K562 (cell line): Measurements from ENCODE around the gene ARHGAP24. TPM values are rescaled to one million over a fixed set of nuclear protein-coding genes. Genes with fewer than 3 reads are reported as not detected.

Experiments used
- ATAC-seq: fragments of 200-7000 bp; cut with Tn5 transposase; 3 replicates; pipeline ENCODE4 v1.9.1; 2020; ENCODE audit warnings: moderate library complexity
- BruUV-seq: library from RNA; stranded (reverse); fragments of 400-500 nt; replicated peaks from 2 replicates; lab custom pipeline; 2021; lab: Mats Ljungman, UMichigan
- CTCF ChIA-PET: fragments of 300-600 bp; formaldehyde crosslinking; extraction: SDS; loops from one replicate; lab custom pipeline; 2021; ENCODE audit warnings: low intra/inter-chr PET ratio; lab: Yijun Ruan, JAX
- POLR2A ChIA-PET: fragments of 300-600, 350-650 bp; sonication (Branson Sonifier 250); formaldehyde crosslinking; extraction: SDS; loops from one replicate; lab custom pipeline; 2021; ENCODE audit warnings: antibody characterized with exemption, inconsistent platforms; lab: Yijun Ruan, JAX
- DNase-seq, 4 experiments: peaks; one replicate each; pipeline versions ENCODE4 v3.0.0 to v3.0.0-alpha.2; 2011 to 2018; ENCODE audit warnings: low spot score in 3 of 4, mixed read lengths in 3 of 4; ENCODE audit errors: extremely low read depth in 1 of 4
- FAIRE-seq: peaks from 2 replicates; lab custom pipeline; 2011; peaks lifted over from hg19 to GRCh38; lab: Jason Lieb, UNC
- H2AFZ ChIP-seq: 2 replicates; pipeline ENCODE4 v1.6.0; 2011; ENCODE audit warnings: low read depth, low read length, control low read depth, inconsistent platforms
- H3K27ac ChIP-seq: fragments of 200-600 bp; 3 replicates; pipeline ENCODE4 v1.8.0; 2011; ENCODE audit warnings: low read depth, mild to moderate bottlenecking, control low read depth, inconsistent platforms, low read length, moderate library complexity, mixed read lengths; ENCODE audit errors: extremely low read depth
- H3K27me3 ChIP-seq, 2 experiments: fragments of 300-600 bp in 1 of 2; 2 replicates in 1 of 2; 3 replicates in 1 of 2; pipeline versions ENCODE4 v1.6.0 to v1.8.0; 2011; ENCODE audit warnings: inconsistent platforms in 2 of 2, low read length in 2 of 2, mild to moderate bottlenecking in 1 of 2, mixed read lengths in 1 of 2, moderate library complexity in 1 of 2; ENCODE audit not compliant: control insufficient read depth in 2 of 2, insufficient read depth in 2 of 2
- H3K36me3 ChIP-seq: fragments of 300-600 bp; 3 replicates; pipeline ENCODE4 v1.8.0; 2011; ENCODE audit warnings: mild to moderate bottlenecking, low read length, inconsistent platforms; ENCODE audit not compliant: control insufficient read depth, insufficient read depth
- H3K4me1 ChIP-seq, 2 experiments: fragments of 200-600 bp in 1 of 2; replicated peaks in 1 of 2; 2 replicates in 1 of 2; 3 replicates in 1 of 2; pipeline versions ENCODE4 v1.5.1 to v1.8.0; 2011; ENCODE audit warnings: inconsistent platforms in 2 of 2, low read length in 2 of 2, mild to moderate bottlenecking in 1 of 2, mixed read lengths in 1 of 2, moderate library complexity in 1 of 2; ENCODE audit not compliant: control insufficient read depth in 2 of 2, insufficient read depth in 2 of 2
- H3K4me2 ChIP-seq: 2 replicates; pipeline ENCODE4 v1.6.1; 2011; ENCODE audit warnings: low read length, control low read depth, inconsistent platforms, mixed read lengths; ENCODE audit not compliant: insufficient read depth
- H3K4me3 ChIP-seq: fragments of 200-600 bp; sonication (generic), shearing (Covaris generic); 2 replicates; pipeline ENCODE4 v1.5.1; 2016; ENCODE audit warnings: control low read depth, inconsistent platforms
- H3K79me2 ChIP-seq: fragments of 200-600 bp; 3 replicates; pipeline ENCODE4 v1.8.0; 2011; ENCODE audit warnings: low read length, inconsistent platforms; ENCODE audit not compliant: control insufficient read depth, insufficient read depth
- H3K9ac ChIP-seq, 2 experiments: 2 replicates each; pipeline versions ENCODE4 v1.6.0 to v1.6.1; 2011; ENCODE audit warnings: low read depth in 2 of 2, low read length in 2 of 2, control low read depth in 1 of 2, inconsistent platforms in 1 of 2, mild to moderate bottlenecking in 1 of 2, mixed read lengths in 1 of 2; ENCODE audit not compliant: insufficient read depth in 1 of 2
- H3K9me1 ChIP-seq: one replicate; pipeline ENCODE4 v1.6.0; 2011; ENCODE audit warnings: inconsistent platforms, mild to moderate bottlenecking, low read length, moderate library complexity; ENCODE audit not compliant: control insufficient read depth, insufficient read depth
- H3K9me3 ChIP-seq: replicated peaks from 2 replicates; pipeline ENCODE4 v1.5.1; 2011; ENCODE audit warnings: low read depth, low read length, inconsistent platforms; ENCODE audit not compliant: control insufficient read depth, insufficient read depth
- H4K20me1 ChIP-seq: replicated peaks from 2 replicates; pipeline ENCODE4 v1.6.1; 2011; ENCODE audit warnings: low read length, inconsistent platforms, mixed read lengths; ENCODE audit not compliant: control insufficient read depth, insufficient read depth
- CSDE1 ChIP-seq, 2 experiments: fragments of 450-650 bp; IDR thresholded peaks; 2 replicates each; pipeline ENCODE4 v1.6.1; 2016; ENCODE audit warnings: mild to moderate bottlenecking in 1 of 2
- ETV1 ChIP-seq: fragments of 450-650 bp; conservative IDR thresholded peaks from 2 replicates; pipeline ENCODE4 v1.6.1; 2016; ENCODE audit warnings: missing genetic modification characterization, control low read depth, low read depth, missing compliant biosample characterization
- FOXA1 ChIP-seq: fragments of 450-650 bp; IDR thresholded peaks from 2 replicates; pipeline ENCODE4 v1.6.1; 2016; ENCODE audit warnings: mild to moderate bottlenecking, borderline replicate concordance
- NKRF ChIP-seq: fragments of 450-650 bp; IDR thresholded peaks from 2 replicates; pipeline ENCODE4 v1.6.1; 2016; ENCODE audit warnings: borderline replicate concordance
- RAD21 ChIP-seq, 2 experiments: fragments of 250-450 bp in 1 of 2; fragments of 450-650 bp in 1 of 2; sonication (Bioruptor Pico) in 1 of 2; formaldehyde crosslinking in 1 of 2; IDR thresholded peaks in 1 of 2; conservative IDR thresholded peaks in 1 of 2; 2 replicates each; pipeline versions ENCODE4 v1.4.0 to v1.8.0; 2020 to 2022; ENCODE audit warnings: mild to moderate bottlenecking in 2 of 2, moderate library complexity in 1 of 2
- ZC3H11A ChIP-seq: IDR thresholded peaks from 2 replicates; pipeline ENCODE4 v1.6.1; 2012; ENCODE audit warnings: low read depth, low read length, improper control_type of control experiment
- ZNF589 ChIP-seq: fragments of 200-800 bp; sonication (Bioruptor generic); IDR thresholded peaks from 2 replicates; pipeline ENCODE4 v1.6.1; 2016; ENCODE audit warnings: low read depth, missing genetic modification characterization, missing compliant biosample characterization
- WGBS: fragments of 100-300 bp; shearing (Covaris generic); methylation state at CpG from one replicate; pipeline ENCODE4 v1.1.6; 2016; ENCODE audit warnings: low coverage, mixed read lengths; ENCODE audit not compliant: insufficient coverage; ENCODE audit errors: missing lambda C conversion rate; 5-methylcytosine and 5-hydroxymethylcytosine counted together
- in situ Hi-C: fragments of 300-500 bp; cut with MboI; formaldehyde crosslinking; loops from 4 replicates; pipeline ENCODE4 v1.15.0; 2018; ENCODE audit warnings: inconsistent platforms, mixed read lengths
- intact Hi-C: fragments of 100-400 bp; cut with micrococcal nuclease; formaldehyde crosslinking; loops from 2 replicates; pipeline ENCODE4 v1.14.2; 2022
- polyA plus RNA-seq, 8 experiments: library from polyadenylated mRNA; depleted of rRNA in 4 of 8; stranded (reverse) in 5 of 8; unstranded in 3 of 8; fragments of >200 nt; fragmentation: Nextera tagmentation in 2 of 8; fragmentation: Illumina TruSeq in 1 of 8; extraction: Ambion mirVana in 2 of 8; extraction: Trizol in 1 of 8; gene quantifications; 2 replicates each; pipeline versions ENCODE4 v1.2.1 to v1.2.3, GENCODE V29; 2011 to 2014; ENCODE audit warnings: inconsistent platforms in 1 of 8, missing spikeins in 1 of 8
- total RNA-seq, 7 experiments: library from RNA; depleted of rRNA in 6 of 7; stranded (reverse); fragments of >200 nt in 6 of 7; fragmentation: Illumina TruSeq in 2 of 7; extraction: Trizol in 2 of 7; gene quantifications; 2 replicates each; pipeline versions ENCODE4 v1.2.1 to v1.2.3, GENCODE V29; 2011 to 2021; ENCODE audit warnings: low replicate concordance in 1 of 7

Gene ARHGAP24
- total and polyA plus RNA-seq, 9 of the 15 experiments (the other 6 are each of a cell fraction or from before 2014, with no cell fraction given): 8.0 to 22.6 (median 14.0) TPM

- no peaks in the 10 kb centered on the region for H3K9me3 ChIP-seq
- ATAC-seq: no peak
- no peaks in the 10 kb centered on the region for H3K4me1 ChIP-seq
- no peaks in the 10 kb centered on the region for H3K79me2 ChIP-seq
- H3K4me3 ChIP-seq: no peak overlapping the region
- ChIA-PET CTCF (no interaction called here), POLR2A (no interaction called here)
- H3K27ac ChIP-seq: no peak overlapping the region
- no peaks in the 10 kb centered on the region for H3K36me3 ChIP-seq
- no peak for DNase-seq
- no peak overlapping the region for H2AFZ ChIP-seq
- H3K9ac ChIP-seq: no peak overlapping the region
- in situ Hi-C loops: no loop called here
- TF ChIP-seq ZNF589 (CRISPR knock-in tag) (no peak), FOXA1 (no peak), ETV1 (tag) (peak; percentile 59)
- no peaks in the 10 kb centered on the region for H3K27me3 ChIP-seq
- no peak overlapping the region for H3K4me2 ChIP-seq
- no TSS peak for BruUV-seq
- no peak for FAIRE-seq
- intact Hi-C loops: no loop called here
- H3K9me1 ChIP-seq: no peaks in the 10 kb centered on the region
- H4K20me1 ChIP-seq: no peaks in the 10 kb centered on the region
- 52% methylated on average over 5 of the region's 5 CpGs for WGBS
Observed at GRCh38 chr4:85707611-85708010, 232.7 kb downstream of the ARHGAP24 start.

GRCh38 chr4:85708468-85708867 is 233.5 kb downstream of the ARHGAP24 start:
- H2AFZ ChIP-seq: no peak overlapping the region
- H3K9me3 ChIP-seq: no peaks in the 10 kb centered on the region
- H4K20me1 ChIP-seq: no peaks in the 10 kb centered on the region
- POLR2A ChIA-PET: no interaction called here
- H3K36me3 ChIP-seq: no peaks in the 10 kb centered on the region
- no peaks in the 10 kb centered on the region for H3K79me2 ChIP-seq
- H3K4me3 ChIP-seq: no peak overlapping the region
- 52% methylated on average over 5 of the region's 5 CpGs for WGBS
- H3K9me1 ChIP-seq: no peaks in the 10 kb centered on the region
- no peak for ATAC-seq
- BruUV-seq: no TSS peak
- intact Hi-C loops: no loop called here
- H3K27ac ChIP-seq: no peak overlapping the region
- no peak for DNase-seq
- no peaks in the 10 kb centered on the region for H3K27me3 ChIP-seq
- CTCF ChIA-PET: no interaction called here
- H3K9ac ChIP-seq: no peak overlapping the region
- FAIRE-seq: no peak
- H3K4me2 ChIP-seq: no peak overlapping the region
- in situ Hi-C loops: no loop called here
- TF ChIP-seq ZC3H11A: no peak
- no peak for TF ChIP-seq CSDE1 (IDR thresholded peaks at IDR 0.05)
- peak; percentile 29 to 39; a peak in 3 of 4 replicates for TF ChIP-seq RAD21 (CRISPR knock-in tag; conservative IDR thresholded peaks at IDR 0.05 in 1 of 2, IDR thresholded peaks at IDR 0.05 in 1 of 2)
- TF ChIP-seq NKRF: no peak
- no peaks in the 10 kb centered on the region for H3K4me1 ChIP-seq
